GM12878 (cell line): Measurements from ENCODE around the gene TOM1L2. TPM values are rescaled to one million over a fixed set of nuclear protein-coding genes. Genes with fewer than 3 reads are reported as not detected.

Source experiments
- ATAC-seq: fragments of 200-7000 bp; cut with Tn5 transposase; 3 replicates; pipeline ENCODE4 v1.9.1; 2020; ENCODE audit warnings: mild to moderate bottlenecking, moderate library complexity
- BruUV-seq: library from RNA; stranded (reverse); fragments of 400-500 nt; replicated peaks from 2 replicates; lab custom pipeline; 2021; lab: Mats Ljungman, UMichigan
- CTCF ChIA-PET: fragments of 300-600 bp; sonication (Branson Sonifier 250); formaldehyde crosslinking; extraction: SDS; loops from one replicate; lab custom pipeline; 2021; ENCODE audit warnings: inconsistent platforms; lab: Yijun Ruan, JAX
- POLR2A ChIA-PET: fragments of 350-600 bp; formaldehyde crosslinking; extraction: SDS; loops from one replicate; lab custom pipeline; 2021; ENCODE audit warnings: inconsistent platforms; lab: Charles Lee
- RAD21 ChIA-PET: fragments of 300-600 bp; sonication (Branson Sonifier 250); formaldehyde crosslinking; loops from one replicate; lab custom pipeline; 2023; ENCODE audit warnings: antibody characterized with exemption; ENCODE audit not compliant: unreplicated experiment; lab: Charles Lee
- SMC1A ChIA-PET: fragments of 300-600 bp; sonication (Branson Sonifier 250); formaldehyde crosslinking; loops from one replicate; lab custom pipeline; 2023; ENCODE audit not compliant: unreplicated experiment, uncharacterized antibody; lab: Charles Lee
- DNase-seq: peaks from one replicate; pipeline ENCODE4 v3.0.0-alpha.2; 2011; ENCODE audit warnings: low read depth, low spot score
- FAIRE-seq: peaks from 3 replicates; lab custom pipeline; 2011; peaks lifted over from hg19 to GRCh38; lab: Jason Lieb, UNC
- H2AFZ ChIP-seq: 2 replicates; pipeline ENCODE4 v1.6.0; 2011; ENCODE audit warnings: low read depth, low read length, control low read depth; ENCODE audit not compliant: control insufficient read depth
- H3K27ac ChIP-seq: 2 replicates; pipeline ENCODE4 v1.5.1; 2011; ENCODE audit warnings: control low read depth; ENCODE audit not compliant: control insufficient read depth, insufficient read depth
- H3K27me3 ChIP-seq, 2 experiments: replicated peaks in 1 of 2; 2 replicates each; pipeline versions ENCODE4 v1.6.0 to v1.6.1; 2011; ENCODE audit warnings: low read length in 1 of 2; ENCODE audit not compliant: control insufficient read depth in 2 of 2, insufficient read depth in 2 of 2
- H3K36me3 ChIP-seq, 2 experiments: 2 replicates each; pipeline ENCODE4 v1.5.1; 2011; ENCODE audit warnings: low read length in 1 of 2; ENCODE audit not compliant: control insufficient read depth in 2 of 2, insufficient read depth in 2 of 2
- H3K4me1 ChIP-seq: 2 replicates; pipeline ENCODE4 v1.6.1; 2011; ENCODE audit warnings: mild to moderate bottlenecking, low read length, moderate library complexity, mixed read lengths; ENCODE audit not compliant: control insufficient read depth, insufficient read depth
- H3K4me2 ChIP-seq: 2 replicates; pipeline ENCODE4 v1.6.0; 2011; ENCODE audit warnings: control low read depth; ENCODE audit not compliant: control insufficient read depth, insufficient read depth
- H3K4me3 ChIP-seq: fragments of 200-600 bp; sonication (generic); 2 replicates; pipeline ENCODE4 v1.5.1; 2016
- H3K79me2 ChIP-seq: 2 replicates; pipeline ENCODE4 v1.6.0; 2011; ENCODE audit warnings: low read length; ENCODE audit not compliant: control insufficient read depth, insufficient read depth
- H3K9ac ChIP-seq: 2 replicates; pipeline ENCODE4 v1.8.0; 2011; ENCODE audit warnings: low read length, control low read depth, mixed read lengths; ENCODE audit not compliant: control insufficient read depth, insufficient read depth
- H3K9me3 ChIP-seq: replicated peaks from 3 replicates; pipeline ENCODE4 v1.5.1; 2011; ENCODE audit warnings: mild to moderate bottlenecking, low read length; ENCODE audit not compliant: control insufficient read depth, insufficient read depth
- H4K20me1 ChIP-seq: 2 replicates; pipeline ENCODE4 v1.6.0; 2011; ENCODE audit not compliant: control insufficient read depth, insufficient read depth
- BRCA1 ChIP-seq: IDR thresholded peaks from 2 replicates; pipeline ENCODE4 v1.6.1; 2011; ENCODE audit warnings: low read depth, low read length, improper control_type of control experiment
- POLR2AphosphoS5 ChIP-seq: IDR thresholded peaks from 2 replicates; pipeline ENCODE4 v1.6.1; 2011; ENCODE audit warnings: mild to moderate bottlenecking, low read length, inconsistent platforms
- RAD21 ChIP-seq: IDR thresholded peaks from 2 replicates; pipeline ENCODE4 v1.6.1; 2011; ENCODE audit warnings: mild to moderate bottlenecking, low read depth, low read length, moderate library complexity; ENCODE audit not compliant: insufficient read depth
- REST ChIP-seq: IDR thresholded peaks from 2 replicates; pipeline ENCODE4 v1.6.1; 2012; ENCODE audit warnings: mild to moderate bottlenecking, low read depth, low read length
- RFX5 ChIP-seq: IDR thresholded peaks from 2 replicates; pipeline ENCODE4 v1.6.1; 2011; ENCODE audit warnings: low read depth, low read length, improper control_type of control experiment
- ZNF687 ChIP-seq: fragments of 450-650 bp; IDR thresholded peaks from 2 replicates; pipeline ENCODE4 v1.6.1; 2017; ENCODE audit warnings: mild to moderate bottlenecking, moderate library complexity
- WGBS: methylation state at CpG from one replicate; pipeline ENCODE4 v1.1.6; 2016; ENCODE audit warnings: low lambda C conversion rate; ENCODE audit not compliant: insufficient replicate concordance, insufficient coverage; ENCODE audit errors: missing lambda C conversion rate; 5-methylcytosine and 5-hydroxymethylcytosine counted together
- in situ Hi-C: fragments of 300-500 bp; cut with MboI; formaldehyde crosslinking; loops from 9 replicates; pipeline ENCODE4 v1.14.3; 2018; ENCODE audit warnings: mixed read lengths
- intact Hi-C: fragments of 100-400 bp; cut with micrococcal nuclease; formaldehyde crosslinking; loops from one replicate; pipeline ENCODE4 v1.14.2; 2022; ENCODE audit not compliant: unreplicated experiment
- polyA plus RNA-seq, 11 experiments: library from polyadenylated mRNA; depleted of rRNA in 4 of 11; unstranded in 6 of 11; stranded (reverse) in 5 of 11; fragments of >200 nt; fragmentation: Nextera tagmentation in 4 of 11; fragmentation: Illumina TruSeq in 1 of 11; extraction: Ambion mirVana in 4 of 11; extraction: Trizol in 1 of 11; gene quantifications; 1 replicate in 1 of 11; 2 replicates in 10 of 11; pipeline versions ENCODE4 v1.2.1 to v1.2.3, GENCODE V29; 2011 to 2016; ENCODE audit warnings: inconsistent platforms in 2 of 11, missing spikeins in 2 of 11, low read depth in 1 of 11
- total RNA-seq, 4 experiments: library from RNA; depleted of rRNA in 3 of 4; stranded (reverse); fragments of >200 nt in 3 of 4; fragmentation: Illumina TruSeq in 1 of 4; extraction: Trizol in 1 of 4; gene quantifications; 2 replicates each; pipeline versions ENCODE4 v1.2.1 to v1.2.3, GENCODE V29; 2013 to 2021

TOM1L2 gene
- total and polyA plus RNA-seq, 10 of the 15 experiments (the other 5 are each of a cell fraction or from before 2014, with no cell fraction given), result 0.19 to 19.2 (median 8.1) TPM

GRCh38 chr17:17822189-17822588 is 150.0 kb downstream of the TOM1L2 start (continued):
- TF ChIP-seq REST (no peak), RAD21 (no peak)

DNA sequence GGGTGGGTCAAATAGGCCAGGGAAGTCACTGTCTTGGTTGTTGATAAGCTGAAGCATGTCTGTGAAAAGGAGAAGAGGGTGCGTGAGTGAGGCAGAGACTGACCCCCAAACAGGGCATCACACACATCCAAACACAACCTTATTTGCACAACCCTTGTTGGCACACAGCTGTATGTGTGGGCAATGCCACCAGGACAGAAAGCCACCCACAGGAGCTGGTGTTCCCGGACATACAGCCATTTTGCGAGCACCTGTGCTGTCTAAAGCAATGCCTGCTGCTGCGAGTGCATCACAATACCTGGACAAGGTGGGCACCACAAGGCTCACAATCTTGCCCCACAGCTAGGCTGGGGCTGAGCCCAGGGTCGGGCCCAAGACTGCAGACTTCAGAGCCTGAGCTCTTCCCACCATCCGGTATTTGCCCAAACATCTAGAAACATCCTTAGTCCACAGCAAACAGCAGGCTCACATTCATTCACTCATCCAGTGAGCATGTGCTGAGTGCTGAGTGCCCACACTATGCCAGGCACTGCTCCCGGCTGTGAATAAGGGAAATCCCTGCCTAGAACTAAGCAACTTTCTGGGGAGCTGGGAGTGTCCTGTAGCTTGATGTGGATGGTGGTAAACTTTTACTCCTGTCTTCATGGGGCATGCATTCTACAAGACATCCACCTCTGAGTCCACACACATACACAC is 151.6 kb downstream of the TOM1L2 start:
- H3K27ac ChIP-seq, result no peak overlapping the region

More for the DNA sequence above, 151.6 kb downstream of the TOM1L2 start:
- in situ Hi-C loops (no loop called here), intact Hi-C loops (loop anchor here (5.0 kb wide), 1 partner anchor 217 kb away; the partner anchor contains the start of genes ATPAF2 and GID4)
- peaks cover 5 to 24% of the 10 kb centered on the region in 2 experiments; a peak in 3 of 4 replicates for H3K36me3 ChIP-seq
- TF ChIP-seq POLR2AphosphoS5, result no peak
- TF ChIP-seq BRCA1, result no peak
- TF ChIP-seq ZNF687, result no peak
- no peak for TF ChIP-seq RFX5
- H3K27me3 ChIP-seq, result no peaks in the 10 kb centered on the region
- H4K20me1 ChIP-seq, result no peaks in the 10 kb centered on the region; the same call in 1 of the 2 replicates
- DNase-seq (no peak), FAIRE-seq (no peak), ATAC-seq (no peak)
- RAD21 ChIA-PET, result interaction anchor here (0.8 to 9.0 kb wide), 6 partner anchors 11 to 137 kb away, joined by 3 to 105 read pairs (median 4); partner anchors contain the start of gene SREBF1
- SMC1A ChIA-PET, result interaction anchor here (0.7 to 4.4 kb wide), 7 partner anchors 9 to 130 kb away, joined by 3 to 46 read pairs (median 6); partner anchors contain the start of gene SREBF1
- no TSS peak for BruUV-seq
- H3K4me3 ChIP-seq, result no peak overlapping the region
- H3K4me1 ChIP-seq, result peaks cover 47% of the 10 kb centered on the region
- H3K9ac ChIP-seq, result no peak overlapping the region
- no peaks in the 10 kb centered on the region for H3K9me3 ChIP-seq
- POLR2A ChIA-PET, result interaction anchor here (0.5 to 10.9 kb wide), 6 partner anchors 15 to 1699 kb away, joined by 3 to 163 read pairs (median 8); partner anchors contain the start of gene SREBF1
- no peak overlapping the region for H2AFZ ChIP-seq
- no peaks in the 10 kb centered on the region; the same call in 1 of the 2 replicates for H3K79me2 ChIP-seq
- WGBS, result 92% methylated on average over 7 of the region's 7 CpGs
- no peak overlapping the region for H3K4me2 ChIP-seq
- CTCF ChIA-PET, result interaction anchor here (0.6 to 2.1 kb wide), 10 partner anchors 8 to 141 kb away, joined by 3 to 11 read pairs (median 3); no protein-coding TSS in a partner anchor
